ENCODE data around the gene SYN1.

The SYN1 gene

DNA sequence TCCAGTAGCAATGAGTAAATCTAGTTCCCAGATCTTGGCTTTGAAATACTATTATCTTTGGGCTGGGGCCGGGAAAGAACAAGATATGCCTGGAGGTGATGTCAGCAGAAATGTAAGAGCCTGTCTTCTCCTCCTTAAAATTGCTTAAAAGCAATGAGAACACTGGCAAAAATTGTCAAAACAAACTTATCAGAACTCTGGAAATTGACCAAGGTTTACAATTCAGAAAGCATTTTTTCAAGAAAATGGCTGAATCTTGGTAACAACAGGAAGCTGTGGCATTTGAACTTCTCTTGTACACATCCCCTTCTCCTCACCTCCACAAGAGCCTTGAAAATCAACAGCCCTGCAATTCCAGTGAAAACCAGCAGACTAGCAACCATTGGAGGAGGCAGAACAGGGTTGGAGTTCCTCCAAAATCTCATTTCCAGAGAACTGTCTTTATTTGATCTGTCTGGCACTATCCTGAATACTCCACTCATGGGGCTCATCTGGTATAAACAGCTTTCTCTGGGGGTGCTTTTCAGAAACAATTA lies 23.9 kb downstream of the SYN1 start:
- no peak for DNase-seq (ENCODE audit: low read depth in 3 of 3)

DNA sequence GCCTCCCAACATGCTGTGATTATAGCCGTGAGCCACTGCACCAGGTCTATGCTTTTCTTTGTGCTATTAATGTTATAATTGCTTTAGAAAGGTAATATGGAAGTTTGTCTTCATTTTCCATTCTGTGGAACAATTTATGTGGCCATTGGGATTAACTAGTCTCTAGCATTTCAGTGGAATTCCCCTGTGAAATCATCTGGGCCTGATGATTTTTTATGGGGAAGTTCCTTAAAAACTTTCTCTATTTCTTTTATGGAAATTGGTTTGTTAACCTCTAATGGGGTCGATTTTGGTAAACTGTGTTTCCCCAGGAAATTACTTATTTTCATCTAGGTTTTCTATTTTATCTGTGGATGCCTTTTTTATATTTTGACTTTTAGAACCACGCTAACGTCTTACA lies 26.1 kb downstream of the SYN1 start:
- DNase-seq (ENCODE audit: low read depth in 3 of 3) = no peak

DNA sequence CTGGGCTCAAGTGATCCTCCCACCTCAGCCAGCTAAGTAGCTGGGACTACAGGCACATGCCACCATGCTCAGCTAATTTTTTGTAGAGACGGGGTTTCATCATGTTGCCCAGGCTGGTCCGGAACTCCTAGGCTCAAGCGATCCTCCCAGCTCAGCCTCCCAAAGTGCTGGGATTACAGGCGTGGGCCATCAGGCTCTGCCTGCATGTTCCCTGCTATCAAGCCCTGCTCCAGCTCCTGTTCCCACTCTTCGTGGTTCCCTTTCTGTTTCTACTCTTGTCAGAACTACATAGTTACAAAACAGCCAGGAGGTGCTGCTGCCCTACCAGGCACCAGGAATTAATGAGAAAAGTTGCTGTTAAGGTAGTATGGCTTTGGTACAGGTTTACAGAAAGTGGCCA lies 28.7 kb downstream of the SYN1 start:
- DNase-seq (ENCODE audit: low read depth in 3 of 3) = no peak

DNA sequence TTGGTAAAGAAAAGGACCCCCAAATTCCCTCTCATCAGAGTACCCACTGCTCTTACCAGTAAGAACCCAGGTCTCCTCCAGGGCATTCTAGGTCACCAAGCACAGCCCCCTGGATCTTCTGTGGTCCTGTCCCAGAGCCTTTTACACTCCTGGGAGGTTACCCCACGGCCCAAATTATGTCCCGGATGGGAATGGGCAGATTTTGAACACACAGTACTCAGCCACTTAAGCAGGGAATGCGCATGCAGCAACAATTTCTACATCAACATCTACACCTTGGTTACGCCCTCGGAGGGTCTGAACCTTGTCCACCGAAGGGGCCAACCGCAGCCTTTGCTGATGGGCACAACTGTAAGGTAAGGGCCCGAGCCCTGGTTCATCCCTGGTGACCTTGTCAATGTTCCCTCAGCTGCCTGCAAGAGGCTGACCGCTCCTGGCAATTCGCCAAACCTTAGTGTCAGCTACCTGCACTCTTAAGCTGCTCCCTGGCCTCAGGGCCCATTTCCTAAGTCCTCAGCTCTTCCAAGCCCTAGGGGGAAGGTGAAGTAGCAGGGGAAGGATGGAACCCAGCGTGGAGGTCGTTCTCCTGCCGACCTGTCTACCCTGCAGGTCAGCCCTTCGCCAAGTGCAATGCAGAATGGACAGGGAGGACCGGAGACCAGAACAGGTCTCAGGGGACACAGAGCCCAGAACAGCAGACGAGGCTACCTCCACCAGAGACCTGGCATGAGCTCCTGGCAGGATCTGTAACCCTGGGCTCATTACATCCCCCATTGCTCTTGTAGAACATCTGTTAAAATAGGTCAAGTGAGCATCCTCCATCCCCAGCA lies 31.5 kb downstream of the SYN1 start:
- DNase-seq (ENCODE audit: low read depth in 3 of 3) = no peak

DNA sequence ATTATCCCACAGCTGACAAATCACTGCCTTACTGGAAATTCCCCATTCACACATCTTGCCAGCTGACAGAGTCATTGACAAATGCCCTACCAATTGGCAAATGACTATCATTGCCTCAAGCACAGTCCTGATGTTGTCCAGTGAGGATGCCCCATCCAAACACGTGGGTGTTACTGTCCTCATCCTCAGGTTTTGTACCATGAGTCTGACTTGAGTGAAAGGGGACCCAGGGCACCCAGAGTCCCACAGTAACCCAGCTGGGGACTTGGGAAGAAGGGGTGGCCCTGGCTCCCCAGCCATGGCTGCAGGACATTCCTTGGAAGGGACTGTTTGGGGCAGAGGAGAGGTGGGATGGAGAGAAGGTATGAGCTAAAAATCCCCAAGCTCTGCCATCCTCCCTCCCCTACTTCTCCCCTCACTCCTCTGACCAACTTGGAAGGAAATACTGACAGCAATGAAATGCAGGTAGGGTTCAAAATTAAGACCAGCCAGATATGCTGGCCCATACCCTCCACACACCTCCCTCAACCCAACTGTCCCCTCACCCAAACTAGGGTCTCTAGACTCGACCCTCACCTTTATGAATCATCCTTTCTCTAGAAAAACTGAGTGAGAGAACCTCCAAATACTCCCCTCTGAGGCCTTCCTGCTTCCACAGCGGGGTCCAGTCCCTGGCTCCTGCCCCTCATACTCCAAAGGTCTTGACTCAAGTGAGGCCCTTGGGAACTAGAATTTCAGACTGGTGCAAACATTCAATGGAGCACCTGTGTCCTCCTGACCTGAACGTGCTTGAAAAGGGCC lies 32.4 kb downstream of the SYN1 start:
- no peak for DNase-seq (ENCODE audit: low read depth in 3 of 3)

DNA sequence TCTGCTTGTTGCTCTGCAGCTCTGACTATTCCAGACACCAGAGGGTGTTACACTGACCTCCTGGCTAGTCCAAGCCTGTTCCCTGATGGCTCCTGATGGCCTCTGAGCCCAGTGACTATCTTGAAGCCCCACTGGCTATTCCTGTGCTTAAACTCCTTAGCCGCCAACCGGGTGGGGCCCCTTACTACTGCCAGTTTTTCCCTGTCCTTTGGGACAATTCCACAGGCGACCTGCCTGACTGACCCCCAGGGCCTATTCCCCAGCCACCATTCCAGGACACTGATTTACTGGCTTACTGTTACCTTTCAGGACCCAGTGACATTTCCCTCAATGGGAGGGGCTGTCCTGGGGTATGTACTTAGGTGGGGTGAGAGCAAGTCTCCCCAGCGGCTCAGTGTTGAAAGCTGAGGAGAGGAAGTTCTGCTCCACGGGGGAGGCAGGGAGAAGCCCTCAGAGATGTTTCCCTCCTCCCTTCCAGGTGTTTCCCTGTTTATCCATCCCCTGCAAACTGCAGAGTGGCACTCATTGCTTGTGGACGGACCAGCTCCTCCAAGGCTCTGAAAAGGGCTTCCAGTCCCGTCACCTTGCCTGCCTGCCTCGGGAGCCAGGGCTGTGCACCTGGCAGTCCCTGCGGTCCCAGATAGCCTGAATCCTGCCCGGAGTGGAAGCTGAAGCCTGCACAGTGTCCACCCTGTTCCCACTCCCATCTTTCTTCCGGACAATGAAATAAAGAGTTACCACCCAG lies 33.4 kb downstream of the SYN1 start:
- no peak for DNase-seq (ENCODE audit: low read depth in 3 of 3)

DNA sequence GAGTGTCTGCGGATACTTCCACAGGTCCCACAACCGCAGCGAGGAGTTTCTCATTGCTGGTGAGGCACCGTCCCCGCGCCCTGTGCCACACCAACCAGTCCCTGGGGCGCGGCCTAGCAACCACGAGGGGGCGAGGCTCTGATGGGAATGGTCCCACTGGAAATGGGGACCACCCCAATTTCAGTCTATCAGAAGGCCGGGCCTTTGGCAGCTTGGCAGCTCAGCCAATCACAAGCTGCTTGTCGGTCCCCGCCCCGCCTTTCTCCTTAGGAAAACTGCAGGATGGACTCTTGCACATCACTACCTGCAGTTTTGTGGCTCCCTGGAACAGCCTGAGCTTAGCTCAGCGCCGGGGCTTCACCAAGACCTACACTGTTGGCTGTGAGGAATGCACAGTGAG lies 34.4 kb downstream of the SYN1 start:
- DNase-seq (ENCODE audit: low read depth in 3 of 3) = no peak

DNA sequence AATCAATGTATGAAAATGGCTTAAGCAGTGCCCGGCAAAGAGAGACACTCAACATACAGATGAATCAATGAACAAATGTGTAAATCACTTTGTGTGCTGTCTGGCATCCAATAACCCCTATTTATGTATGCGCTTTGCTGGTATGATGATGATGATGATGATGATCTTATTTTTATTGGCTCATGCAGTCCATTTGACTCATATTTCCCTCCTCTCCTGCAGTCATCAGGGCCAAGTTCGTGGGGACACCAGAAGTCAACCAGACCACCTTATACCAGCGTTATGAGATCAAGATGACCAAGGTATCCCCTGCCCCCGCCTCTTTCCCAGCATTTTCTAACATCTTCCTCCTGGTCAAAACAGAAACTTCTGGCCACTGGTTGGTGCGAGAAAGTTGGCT lies 34.9 kb downstream of the SYN1 start:
- no peak for DNase-seq (ENCODE audit: low read depth in 3 of 3)

DNA sequence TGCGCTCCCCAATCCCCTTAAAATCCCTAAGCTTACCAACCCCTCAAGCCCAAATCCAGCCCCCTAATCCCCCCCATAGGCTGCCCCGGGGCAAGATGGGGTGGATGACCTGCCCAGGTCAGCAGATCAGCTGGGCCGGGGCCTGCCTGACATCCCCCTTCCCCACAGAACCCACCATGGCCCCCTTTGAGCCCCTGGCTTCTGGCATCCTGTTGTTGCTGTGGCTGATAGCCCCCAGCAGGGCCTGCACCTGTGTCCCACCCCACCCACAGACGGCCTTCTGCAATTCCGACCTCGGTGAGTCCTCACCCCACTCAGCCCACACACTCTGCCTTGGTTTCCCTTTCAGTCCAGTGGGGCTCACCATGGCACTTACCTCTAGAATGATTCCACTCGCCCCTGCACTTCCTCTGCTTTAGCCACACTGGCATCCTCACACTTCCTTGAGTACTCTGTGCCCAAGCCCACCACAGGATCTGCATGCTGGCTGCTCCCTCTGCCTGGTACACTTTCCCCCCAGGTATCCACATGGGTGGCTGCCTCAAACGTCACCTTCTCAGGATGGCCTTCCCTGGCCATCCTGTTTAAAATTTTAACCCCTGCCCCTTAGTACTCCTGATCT lies 36.3 kb downstream of the SYN1 start:
- DNase-seq (ENCODE audit: low read depth in 3 of 3) = no peak

DNA sequence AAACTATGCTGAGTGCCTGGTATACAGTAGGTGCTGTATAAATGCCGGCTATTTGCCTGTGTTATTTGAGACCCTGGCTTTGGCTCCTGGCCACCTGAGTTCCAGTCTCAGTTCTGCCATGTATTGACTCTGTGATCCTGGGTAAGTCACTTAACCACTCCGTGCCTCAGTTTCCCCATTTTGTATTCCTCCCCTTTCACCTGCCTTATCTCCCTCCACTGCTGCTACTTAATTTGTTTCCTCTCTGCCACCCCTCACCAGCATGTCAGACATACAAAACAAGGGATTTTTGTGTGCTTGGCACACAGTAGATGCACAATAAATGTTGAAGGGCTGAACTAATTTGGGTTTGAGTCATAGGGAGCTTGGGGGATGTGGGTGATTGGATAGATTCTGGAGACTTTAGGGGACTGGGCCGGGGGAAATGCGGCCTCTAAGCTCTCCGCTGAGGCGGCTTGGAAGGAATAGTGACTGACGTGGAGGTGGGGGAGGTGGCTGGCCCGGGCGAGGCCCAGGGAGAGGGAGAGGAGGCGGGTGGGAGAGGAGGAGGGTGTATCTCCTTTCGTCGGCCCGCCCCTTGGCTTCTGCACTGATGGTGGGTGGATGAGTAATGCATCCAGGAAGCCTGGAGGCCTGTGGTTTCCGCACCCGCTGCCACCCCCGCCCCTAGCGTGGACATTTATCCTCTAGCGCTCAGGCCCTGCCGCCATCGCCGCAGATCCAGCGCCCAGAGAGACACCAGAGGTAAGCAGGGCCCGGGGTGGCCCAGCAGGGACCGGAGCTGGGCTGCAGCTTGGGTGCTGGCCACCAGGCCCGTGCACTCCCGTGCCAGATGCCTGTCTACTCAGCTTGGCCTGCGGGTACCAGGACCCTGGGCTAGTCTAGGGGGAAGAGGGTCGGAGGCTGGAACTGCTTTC lies 37.7 kb downstream of the SYN1 start, which contains the start of gene TIMP1:
TIMP1 (plus strand) TSS at position 706 of the 917 bp plus-strand sequence. CDS start 980 bp downstream, outside the sequence.
- DNase-seq (ENCODE audit: low read depth in 3 of 3) = peak; percentile 36 to 75 (median 75)

DNA sequence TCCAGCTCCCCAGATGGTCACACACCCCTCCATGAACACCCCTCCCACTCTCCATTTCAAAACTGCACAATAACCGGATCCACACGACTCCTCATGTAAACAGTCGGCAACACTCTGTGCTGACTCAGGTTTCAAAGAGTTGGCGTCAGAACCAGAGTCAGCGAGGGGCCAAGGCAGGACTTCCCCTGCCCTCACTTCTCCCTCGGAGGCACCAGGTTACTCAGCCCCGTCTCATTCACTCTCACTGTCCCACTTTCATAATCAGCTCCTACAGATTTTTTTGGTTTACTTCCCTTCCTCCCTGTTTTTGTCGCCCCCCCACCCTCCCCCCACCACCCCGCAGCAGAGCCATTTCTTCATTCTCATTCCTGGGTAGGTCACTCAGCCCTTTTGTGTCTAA lies 40.1 kb downstream of the SYN1 start:
- no peak for DNase-seq (ENCODE audit: low read depth in 3 of 3)

DNA sequence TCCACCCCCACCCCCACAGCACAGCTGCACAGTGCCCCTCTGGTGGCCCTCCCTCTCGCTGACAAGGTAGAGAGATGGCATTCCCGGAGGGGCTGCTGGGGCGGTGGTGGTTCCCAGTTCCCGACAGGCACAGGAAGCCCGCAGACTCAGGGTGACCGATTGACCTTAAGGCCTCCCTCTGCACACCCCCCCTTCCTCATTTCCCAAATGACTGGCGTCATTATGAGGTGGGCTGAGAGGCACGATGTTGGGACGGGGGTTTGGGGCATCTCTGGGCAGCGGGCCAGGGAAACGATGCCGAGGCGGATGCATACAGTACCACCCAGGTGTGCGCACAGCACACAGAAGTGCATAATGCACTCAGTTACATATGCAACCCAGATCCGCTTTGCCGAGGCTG lies 41.0 kb downstream of the SYN1 start:
- DNase-seq (ENCODE audit: low read depth in 3 of 3) = no peak

DNA sequence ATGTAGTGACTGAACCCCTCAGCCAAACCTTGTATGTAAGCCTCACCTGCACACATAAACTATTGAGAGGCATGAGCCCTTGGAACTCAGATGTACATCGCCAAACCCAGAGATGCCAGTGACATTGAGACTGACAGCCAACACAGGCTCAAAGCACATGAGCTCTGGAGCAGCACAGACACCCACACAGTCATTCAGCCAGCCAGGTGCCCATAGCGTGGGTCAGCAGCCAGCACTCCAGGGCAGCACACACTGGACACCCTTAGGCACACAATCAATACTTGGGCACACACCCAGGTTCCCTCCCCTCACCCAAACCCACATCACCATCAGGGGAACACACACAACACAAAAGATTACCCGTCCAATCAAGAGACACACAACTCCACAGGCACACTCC lies 41.8 kb downstream of the SYN1 start:
- no peak for DNase-seq (ENCODE audit: low read depth in 3 of 3)

DNA sequence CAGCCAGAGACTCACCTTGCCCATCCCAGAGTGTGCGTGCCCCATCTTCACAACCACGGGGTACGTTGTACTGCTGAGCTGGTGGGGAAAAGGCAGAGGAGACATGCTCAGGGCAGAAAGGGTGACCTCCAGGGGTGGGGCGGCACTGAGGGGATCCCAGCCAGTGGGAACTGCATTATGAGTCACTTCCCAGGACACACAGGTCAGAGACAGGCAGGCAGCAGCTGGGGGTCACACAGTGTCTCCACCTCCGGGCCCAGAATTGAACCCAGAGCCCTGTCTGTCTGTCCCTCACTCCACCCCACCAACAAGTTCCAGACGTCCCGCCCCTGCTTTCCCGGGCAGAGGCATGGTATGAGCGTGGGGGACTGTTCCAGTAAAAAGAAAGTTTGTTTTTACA lies 42.2 kb downstream of the SYN1 start:
- no peak for DNase-seq (ENCODE audit: low read depth in 3 of 3)

DNA sequence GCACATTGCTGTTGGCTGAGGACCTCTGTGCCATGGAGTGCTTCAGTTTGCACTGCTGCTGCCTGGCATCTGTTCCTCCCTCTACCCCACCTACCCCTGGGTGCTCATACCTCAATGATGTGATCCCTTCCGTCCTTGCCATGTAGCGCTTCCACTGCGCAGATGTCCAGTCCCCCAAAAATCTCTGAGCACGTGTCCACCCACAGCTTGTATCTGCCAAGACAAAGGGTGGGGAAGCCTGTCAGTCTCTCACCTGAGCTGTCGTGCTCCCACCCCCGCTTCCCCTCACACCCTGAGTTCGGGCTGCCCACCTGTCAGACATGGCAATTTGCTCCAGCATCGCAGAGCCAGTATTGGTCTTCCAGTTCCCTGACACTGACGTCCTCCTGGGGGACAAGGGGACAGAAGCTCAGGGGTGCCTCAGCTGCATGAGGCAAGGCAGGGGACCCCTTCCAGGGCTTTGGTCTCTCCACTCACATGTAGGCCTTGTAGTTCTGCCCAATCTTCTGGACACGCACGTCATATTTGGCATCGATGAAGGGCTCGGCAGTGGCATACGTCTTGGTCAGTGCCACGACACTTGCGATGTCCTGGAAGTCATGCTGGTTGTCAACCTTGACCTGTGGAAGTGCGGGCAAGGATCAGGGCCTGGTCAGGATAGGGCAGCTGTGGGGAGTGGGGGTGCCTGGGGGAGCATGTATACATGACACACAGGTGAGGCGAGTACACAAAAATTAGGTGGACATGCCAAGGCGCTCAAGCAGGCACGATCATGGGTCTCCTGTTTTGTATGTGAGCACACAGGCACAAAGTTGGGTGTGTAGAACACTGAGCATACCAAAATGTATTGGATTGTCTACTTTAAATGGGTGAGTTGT lies 43.4 kb downstream of the SYN1 start:
- no peak for DNase-seq (ENCODE audit: low read depth in 3 of 3)

DNA sequence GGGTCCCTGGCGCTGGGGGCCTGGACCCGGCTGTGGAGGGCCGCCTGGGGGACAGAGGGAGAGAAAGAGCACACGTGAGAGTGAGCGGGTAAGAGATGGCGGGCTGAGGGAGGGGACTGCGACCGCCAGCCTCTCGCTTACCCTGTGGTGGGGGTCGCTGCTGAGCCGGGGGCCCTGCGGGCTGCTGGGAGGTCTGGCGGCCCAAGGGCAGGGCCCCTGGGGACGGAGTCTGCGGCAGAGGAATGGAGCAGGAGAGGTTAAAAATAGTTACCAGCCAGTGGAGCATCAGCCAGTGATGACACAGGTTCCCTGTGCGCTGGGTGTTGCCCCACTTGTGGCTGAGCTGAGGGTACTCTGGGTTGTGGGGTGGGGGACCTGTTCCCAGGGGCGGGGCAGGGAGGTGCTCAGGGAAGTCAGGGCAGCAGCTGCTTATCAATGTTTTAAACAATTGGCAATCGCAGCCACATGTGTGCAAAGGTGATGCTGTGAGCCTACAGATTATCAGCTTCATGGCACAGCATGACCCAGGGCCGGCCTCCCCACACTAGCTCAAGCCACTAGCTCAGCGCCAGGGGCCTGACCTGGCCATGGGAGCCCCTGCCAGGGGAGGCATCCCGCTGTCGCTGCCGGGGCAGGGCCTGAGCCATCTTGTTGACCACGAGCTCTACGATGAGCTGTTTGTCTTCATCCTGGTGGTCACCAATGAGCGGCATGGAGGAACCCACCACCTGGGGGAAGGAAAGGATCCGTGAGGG lies 44.9 kb downstream of the SYN1 start:
- DNase-seq (ENCODE audit: low read depth in 3 of 3) = no peak

DNA sequence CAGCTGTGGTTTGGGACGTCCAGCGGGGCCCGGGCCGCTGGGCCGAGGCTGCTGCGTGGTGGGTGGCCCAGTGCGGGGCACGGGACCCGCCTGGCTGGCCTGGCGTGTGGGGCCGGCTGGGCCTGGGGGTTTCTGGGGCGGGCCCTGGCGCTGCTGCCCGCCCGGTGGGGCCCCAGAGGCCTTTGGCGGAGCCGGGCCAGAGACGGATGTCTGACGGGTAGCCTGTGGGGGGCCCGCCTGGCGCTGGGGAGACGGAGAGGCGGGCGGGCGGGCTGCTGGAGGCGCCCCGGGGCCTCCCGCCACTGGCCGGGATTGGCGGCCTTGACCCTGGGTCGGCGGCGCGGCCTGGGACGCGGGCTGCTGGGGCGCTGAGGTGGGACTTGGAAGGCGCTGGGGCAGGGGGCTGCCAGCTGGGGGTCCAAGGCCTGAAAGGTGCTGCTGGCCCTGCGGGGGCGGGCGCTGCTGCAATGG lies 45.5 kb downstream of the SYN1 start:
- no peak for DNase-seq (ENCODE audit: low read depth in 3 of 3)

DNA sequence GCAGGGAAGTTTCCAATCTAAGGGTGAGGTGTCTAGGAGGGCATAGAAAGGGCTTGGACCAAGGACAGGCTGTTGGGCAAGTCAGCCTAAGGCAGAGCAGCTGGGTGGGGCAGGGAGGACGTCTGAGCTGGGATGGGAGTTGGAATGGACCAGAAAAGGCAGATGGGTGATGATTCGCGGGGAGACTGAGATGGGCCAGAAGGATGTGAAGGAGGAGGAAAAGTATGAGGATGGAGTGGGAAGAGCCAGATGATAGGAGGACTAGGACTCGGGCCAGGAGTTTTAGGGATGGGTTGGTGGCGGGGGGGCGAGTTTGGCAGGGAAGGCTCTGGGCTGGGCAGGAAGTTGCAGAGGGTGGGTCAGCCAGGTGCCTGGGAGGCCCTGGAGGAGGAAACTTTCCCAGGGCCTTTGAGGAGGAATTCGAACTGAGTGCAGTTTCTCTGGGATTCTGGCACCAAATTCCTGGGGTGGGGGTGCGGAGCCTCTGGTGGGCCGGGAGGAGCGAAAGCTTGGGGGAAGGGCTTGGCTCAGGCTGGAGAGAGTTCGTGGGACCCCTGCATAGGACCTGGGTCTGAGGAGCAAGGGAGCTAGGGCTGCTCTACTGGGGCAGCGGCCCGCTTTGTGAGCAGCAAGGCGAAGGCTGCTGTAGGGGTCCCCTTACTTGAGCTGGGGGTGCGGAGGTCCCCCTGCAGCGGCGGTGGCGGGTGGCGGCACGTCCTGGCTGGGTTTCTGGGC lies 46.1 kb downstream of the SYN1 start:
- DNase-seq (ENCODE audit: low read depth in 3 of 3) = no peak
